C4-2B (cell line): ENCODE measurements around the gene CABP2.
"Not testable (repeated sequence)": the region's sequence is repeated elsewhere in the genome, so short reads cannot be mapped to it uniquely, and the experiment has no call there.

Experiments
- H3K27ac ChIP-seq: fragments of 450-650 bp; 2 replicates; pipeline ENCODE4 v1.5.1; 2017
- ZFX ChIP-seq: fragments of 450-650 bp; IDR thresholded peaks from 2 replicates; pipeline ENCODE4 v1.6.1; 2017
- TF ChIP-seq, protein P1 (sequence below): fragments of 450-650 bp; conservative IDR thresholded peaks from 2 replicates; pipeline ENCODE4 v1.5.1; 2017; ENCODE audit warnings: mild to moderate bottlenecking

CABP2 gene

DNA sequence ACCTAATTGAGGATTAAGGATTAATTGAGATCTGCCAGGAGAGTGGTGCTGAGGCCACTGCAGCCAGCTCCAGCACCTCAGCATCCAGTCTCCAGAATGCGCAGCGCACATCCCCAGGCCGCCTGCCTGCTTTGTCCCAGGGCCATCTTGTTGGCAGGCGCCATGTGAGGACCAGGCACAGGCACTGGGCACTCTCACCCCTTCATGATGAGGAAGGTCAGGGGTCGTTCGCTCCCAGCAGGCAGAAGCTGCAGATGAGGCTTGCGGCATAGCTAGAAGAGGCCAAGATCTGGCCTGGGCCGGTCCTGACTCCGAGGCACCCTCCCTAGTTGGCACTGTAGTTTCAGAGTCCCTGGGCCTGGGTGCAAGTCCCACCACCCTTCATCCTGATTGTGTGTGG lies 6.4 kb downstream of the CABP2 start:
- H3K27ac ChIP-seq: no peak overlapping the region
- TF ChIP-seq, protein P1, sequence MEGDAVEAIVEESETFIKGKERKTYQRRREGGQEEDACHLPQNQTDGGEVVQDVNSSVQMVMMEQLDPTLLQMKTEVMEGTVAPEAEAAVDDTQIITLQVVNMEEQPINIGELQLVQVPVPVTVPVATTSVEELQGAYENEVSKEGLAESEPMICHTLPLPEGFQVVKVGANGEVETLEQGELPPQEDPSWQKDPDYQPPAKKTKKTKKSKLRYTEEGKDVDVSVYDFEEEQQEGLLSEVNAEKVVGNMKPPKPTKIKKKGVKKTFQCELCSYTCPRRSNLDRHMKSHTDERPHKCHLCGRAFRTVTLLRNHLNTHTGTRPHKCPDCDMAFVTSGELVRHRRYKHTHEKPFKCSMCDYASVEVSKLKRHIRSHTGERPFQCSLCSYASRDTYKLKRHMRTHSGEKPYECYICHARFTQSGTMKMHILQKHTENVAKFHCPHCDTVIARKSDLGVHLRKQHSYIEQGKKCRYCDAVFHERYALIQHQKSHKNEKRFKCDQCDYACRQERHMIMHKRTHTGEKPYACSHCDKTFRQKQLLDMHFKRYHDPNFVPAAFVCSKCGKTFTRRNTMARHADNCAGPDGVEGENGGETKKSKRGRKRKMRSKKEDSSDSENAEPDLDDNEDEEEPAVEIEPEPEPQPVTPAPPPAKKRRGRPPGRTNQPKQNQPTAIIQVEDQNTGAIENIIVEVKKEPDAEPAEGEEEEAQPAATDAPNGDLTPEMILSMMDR: no peak
- no peak for TF ChIP-seq ZFX

DNA sequence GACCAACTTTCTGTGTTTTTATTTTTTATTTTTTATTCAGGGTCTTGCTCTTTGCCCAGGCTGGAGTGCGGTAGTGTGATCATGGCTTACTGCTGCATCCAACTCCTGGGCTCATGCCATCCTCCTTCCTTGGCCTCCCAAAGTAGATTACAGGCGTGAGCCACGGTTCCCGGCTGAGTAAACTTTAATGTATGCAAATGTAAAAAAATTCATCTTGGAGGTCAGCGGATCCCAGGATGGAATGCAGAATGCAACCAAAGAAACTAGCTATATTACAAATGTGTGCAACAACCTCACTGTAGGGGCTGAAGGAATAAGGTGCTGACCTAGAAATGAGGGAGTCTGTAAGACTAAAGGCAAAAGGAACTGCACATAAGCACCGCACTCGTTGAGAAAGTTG lies 9.1 kb downstream of the CABP2 start:
- TF ChIP-seq, protein P1: no peak
- TF ChIP-seq ZFX: no peak
- no peak overlapping the region for H3K27ac ChIP-seq

DNA sequence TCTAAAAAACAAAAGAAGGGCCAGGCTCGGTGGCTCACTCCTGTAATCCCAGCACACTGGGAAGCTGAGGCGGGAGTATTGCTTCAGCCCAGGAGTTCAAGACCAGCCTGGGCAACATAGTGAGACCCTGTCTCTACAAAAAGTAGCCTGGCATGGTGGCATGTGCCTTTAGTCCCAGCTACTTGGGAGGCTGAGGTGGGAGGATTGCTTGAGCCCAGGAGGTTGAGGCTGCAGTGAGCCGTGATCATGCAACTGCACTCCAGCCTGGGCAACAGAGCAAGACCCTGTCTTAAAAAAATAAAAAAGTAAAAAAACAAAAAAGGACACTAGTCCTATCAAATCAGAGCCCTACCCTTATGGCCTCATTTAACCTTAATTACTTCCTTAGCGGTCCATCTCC lies 11.7 kb downstream of the CABP2 start:
- H3K27ac ChIP-seq: not testable (repeated sequence)

DNA sequence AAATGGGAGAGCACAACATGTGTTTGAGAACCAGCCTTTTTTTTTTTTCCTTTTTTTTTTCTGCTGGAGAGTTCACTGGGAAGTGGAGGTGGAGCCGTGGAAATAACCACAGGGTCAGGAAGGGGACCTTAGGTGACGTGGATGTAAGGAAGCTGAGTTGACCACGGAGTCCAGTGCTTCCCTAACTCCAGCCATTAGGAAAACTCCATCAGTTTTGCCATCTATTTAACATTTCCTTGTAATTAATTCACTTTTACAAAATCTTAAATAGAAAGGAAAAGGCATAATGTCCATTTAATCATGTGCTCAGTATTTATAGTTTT lies 13.3 kb downstream of the CABP2 start:
- no peak for TF ChIP-seq ZFX
- TF ChIP-seq, protein P1: no peak
- H3K27ac ChIP-seq: no peak overlapping the region

DNA sequence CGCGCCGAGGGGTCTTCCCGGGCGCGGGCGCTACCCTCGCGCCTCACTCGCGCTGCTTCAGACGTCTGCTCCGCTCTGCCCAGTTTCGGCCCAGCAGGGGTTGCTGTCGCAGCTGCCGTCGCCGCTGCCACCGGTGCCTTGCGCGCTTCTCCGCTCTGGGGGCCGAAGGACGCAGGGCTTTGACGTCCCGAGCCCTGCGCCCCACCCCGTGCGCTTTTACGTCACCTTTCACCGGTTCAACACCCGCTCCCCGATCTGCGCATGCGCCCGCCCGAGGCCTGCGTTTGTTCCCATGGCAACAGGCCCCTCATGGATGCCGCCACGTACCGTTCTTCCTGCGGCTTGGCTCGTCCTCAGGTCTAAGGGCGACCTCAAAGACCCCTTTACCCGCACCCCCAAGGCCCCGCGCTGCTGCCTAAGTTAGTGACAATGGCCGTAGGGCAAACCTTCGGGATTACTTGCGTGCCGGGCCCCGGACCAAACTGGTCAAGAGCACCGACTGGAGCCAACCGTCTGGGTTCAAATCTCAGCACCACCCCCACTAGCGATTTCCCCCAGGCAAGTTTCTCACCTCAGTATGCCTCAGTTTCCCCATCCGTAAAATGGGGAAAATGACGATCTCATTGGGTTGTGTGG lies 14.6 kb downstream of the CABP2 start:
- H3K27ac ChIP-seq: peak overlapping the region; percentile 88
- TF ChIP-seq, protein P1: no peak
- no peak for TF ChIP-seq ZFX

DNA sequence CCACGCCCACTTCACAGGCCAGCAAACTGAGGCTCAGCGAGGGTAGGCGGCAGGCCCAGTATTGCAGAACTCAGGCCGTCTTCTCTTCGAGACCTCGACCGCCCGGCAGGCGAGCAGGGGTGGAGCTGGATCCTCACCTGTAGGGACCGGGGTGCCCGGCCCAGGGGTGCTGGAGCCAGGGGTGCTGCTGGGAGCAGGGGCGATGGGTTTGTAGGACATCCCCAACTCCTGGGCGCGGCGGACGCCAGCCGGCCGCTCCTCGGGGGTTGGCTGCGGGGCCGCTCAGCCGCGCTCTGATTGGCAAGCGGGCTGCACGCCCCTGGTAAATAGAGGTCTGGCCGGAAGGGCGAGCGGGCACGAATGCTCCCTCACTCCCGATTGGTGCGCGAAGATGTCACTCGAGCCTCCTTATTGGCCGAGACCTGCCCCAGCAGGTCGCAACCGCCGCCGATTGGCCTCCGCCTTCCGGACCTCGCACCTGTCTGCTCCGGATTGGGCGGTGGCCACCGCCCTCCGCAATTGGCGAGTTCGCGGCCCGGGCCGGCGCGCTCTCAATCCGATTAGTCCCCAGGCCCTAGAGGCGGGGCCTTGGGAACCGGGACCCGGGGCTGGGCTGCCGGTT lies 15.3 kb downstream of the CABP2 start, which contains the start of gene CDK2AP2:
Gene CDK2AP2 (minus strand): TSS at position 299 of the 622 bp plus-strand sequence. CDS start 80 bp downstream, at position 219.
- peak within 1 kb of the TSS; percentile 88 for H3K27ac ChIP-seq
- TF ChIP-seq, protein P1: no peak
- peak; percentile 69; the same call in 1 of the 2 replicates for TF ChIP-seq ZFX

DNA sequence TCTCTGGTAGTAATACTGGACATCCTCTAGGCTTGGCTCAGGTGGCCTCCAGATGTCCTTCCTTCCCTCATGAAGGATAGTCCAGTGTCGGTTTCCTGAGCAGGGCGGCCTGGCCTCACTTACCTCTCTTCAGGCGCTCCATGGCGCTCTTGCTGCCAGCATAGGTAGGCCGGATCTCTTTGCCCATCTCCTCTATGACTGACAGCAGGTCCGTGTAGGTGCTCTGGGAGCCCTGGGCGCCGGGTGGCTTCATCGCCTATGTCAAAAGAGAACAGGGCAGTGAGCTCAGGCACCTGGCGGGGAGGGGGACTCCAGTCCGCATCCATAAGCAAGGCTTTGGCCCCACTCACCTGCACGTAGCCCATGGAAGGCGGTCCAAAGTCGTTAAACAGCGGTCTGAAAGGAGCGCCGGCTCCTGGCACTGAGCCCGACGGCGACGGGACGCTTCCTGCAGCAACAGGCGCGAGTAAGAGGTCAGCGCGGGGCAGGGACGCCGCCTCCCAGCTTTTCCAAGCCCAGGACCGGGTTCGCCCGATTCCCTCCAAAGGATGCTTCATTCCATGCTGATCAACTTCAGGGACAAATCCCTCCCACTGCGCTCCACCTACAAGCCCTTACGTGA lies 15.9 kb downstream of the CABP2 start:
- peak overlapping the region; percentile 88 for H3K27ac ChIP-seq
- no peak for TF ChIP-seq ZFX

DNA sequence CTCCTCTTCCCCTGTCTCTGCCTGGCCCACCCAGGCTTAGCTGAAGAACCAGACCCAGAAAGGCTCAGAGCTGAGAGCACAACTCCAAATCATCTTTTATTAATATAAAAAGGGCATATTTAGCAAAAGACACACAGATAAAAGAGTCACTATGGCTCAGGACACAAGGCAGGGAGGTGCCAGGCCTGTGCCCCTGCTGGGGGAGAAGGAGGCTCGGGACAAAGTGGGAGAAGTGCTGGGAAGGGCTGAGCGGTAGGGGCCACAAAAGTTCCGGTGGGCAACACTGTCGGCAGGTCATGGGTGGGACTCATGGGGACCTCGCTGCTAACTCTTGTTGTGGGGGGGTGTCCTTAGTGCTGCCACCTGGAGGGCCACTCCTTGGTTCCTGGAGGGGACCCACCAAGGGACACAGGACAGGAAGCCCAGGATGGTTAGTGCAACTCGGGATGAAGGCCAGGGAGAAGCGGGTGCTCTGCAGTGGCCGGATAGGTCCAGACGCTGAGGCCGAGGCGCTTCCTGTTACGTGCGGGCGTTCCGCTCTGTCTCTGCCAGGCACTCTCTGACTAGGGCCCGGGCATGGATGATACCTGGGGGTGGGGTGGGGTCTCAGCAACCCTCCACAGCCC lies 16.7 kb downstream of the CABP2 start:
- TF ChIP-seq, protein P1: peak; percentile 65
- TF ChIP-seq ZFX: no peak
- peak overlapping the region; percentile 88 for H3K27ac ChIP-seq
